GM21619 (cell line): ENCODE results near the gene PNP.

ENCODE experiments used
- ATAC-seq: cut with Tn5 transposase; IDR thresholded peaks from one replicate; pipeline ENCODE4 v1.9.1; 2021; ENCODE audit not compliant: unreplicated experiment

PNP gene

GRCh38 chr14:20454516-20455354 is 14.5 kb upstream of the PNP start, which contains the start of the genes APEX1 and OSGEP:
Gene APEX1, plus strand, starts transcription at chr14:20455226. Its CDS starts 420 bp downstream, at chr14:20455646.
Gene OSGEP, minus strand, starts transcription at chr14:20454812. Its CDS starts 129 bp downstream, at chr14:20454683.
- peak; percentile 83 for ATAC-seq

- peak; percentile 40 for ATAC-seq
Measured at GRCh38 chr14:20455355-20456300, 13.6 kb upstream of the PNP start.

- no peak for ATAC-seq
Measured at GRCh38 chr14:20456971-20457370, 12.2 kb upstream of the PNP start.

GRCh38 chr14:20458031-20458789 is 11.0 kb upstream of the PNP start:
- ATAC-seq, result no peak

- peak; percentile 7 for ATAC-seq
Measured at GRCh38 chr14:20460458-20461224, 8.6 kb upstream of the PNP start.

- peak; percentile 91 for ATAC-seq
Measured at GRCh38 chr14:20461225-20462141, 7.7 kb upstream of the PNP start, which contains the start of gene PIP4P1. Gene PIP4P1, minus strand, starts transcription at chr14:20461434. Its CDS starts 109 bp downstream, at chr14:20461325.

- ATAC-seq, result peak; percentile 6
Measured at GRCh38 chr14:20468764-20469241, 403 bp upstream of the PNP start.

- peak; percentile 44 for ATAC-seq
Measured at GRCh38 chr14:20469890-20470602, 840 bp downstream of the PNP start.

GRCh38 chr14:20470603-20470901 is 1.3 kb downstream of the PNP start:
- no peak for ATAC-seq

- no peak for ATAC-seq
Measured at GRCh38 chr14:20472536-20473169, 3.4 kb downstream of the PNP start.

- no peak for ATAC-seq
Measured at GRCh38 chr14:20476776-20477175, 7.6 kb downstream of the PNP start.

- ATAC-seq, result no peak
Measured at GRCh38 chr14:20477211-20477876, 8.1 kb downstream of the PNP start.

GRCh38 chr14:20478894-20479293 is 9.7 kb downstream of the PNP start:
- ATAC-seq, result no peak

GRCh38 chr14:20482382-20482781 is 13.2 kb downstream of the PNP start:
- no peak for ATAC-seq

- ATAC-seq, result no peak
Measured at GRCh38 chr14:20485900-20486299, 16.7 kb downstream of the PNP start.

GRCh38 chr14:20486684-20487395 is 17.6 kb downstream of the PNP start:
- ATAC-seq, result no peak

- no peak for ATAC-seq
Measured at GRCh38 chr14:20487396-20487725, 18.2 kb downstream of the PNP start.
